Caco-2 (cell line): Measurements from ENCODE around the gene ZMYND8. TPM values are rescaled to one million over a fixed set of nuclear protein-coding genes. Genes with fewer than 3 reads are reported as not detected.

Experiments
- Bru-seq: library from RNA; stranded (reverse); fragments of 400-500 nt; gene quantifications from one replicate; lab custom pipeline; 2021; lab: Mats Ljungman, UMichigan
- BruChase-seq, 2 experiments: library from RNA; stranded (reverse); fragments of 400-500 nt; gene quantifications; one replicate each; lab custom pipeline; 2021; lab: Mats Ljungman, UMichigan
- BruUV-seq: library from RNA; stranded (reverse); fragments of 400-500 nt; replicated peaks from 2 replicates; lab custom pipeline; 2021; lab: Mats Ljungman, UMichigan
- CTCF ChIA-PET: fragments of 300-600 bp; sonication (Branson Sonifier 250); formaldehyde crosslinking; loops from one replicate; lab custom pipeline; 2022; ENCODE audit warnings: antibody characterized with exemption; lab: Charles Lee
- POLR2A ChIA-PET: fragments of 300-600 bp; sonication (Branson Sonifier 250); formaldehyde crosslinking; loops from one replicate; lab custom pipeline; 2022; ENCODE audit warnings: antibody characterized with exemption; lab: Charles Lee
- DNase-seq, 2 experiments: peaks; one replicate each; pipeline versions ENCODE4 v3.0.0 to v3.0.0-alpha.2; 2020 to 2022
- H3K27me3 ChIP-seq: replicated peaks from 2 replicates; pipeline ENCODE4 v1.6.0; 2011; ENCODE audit warnings: low read length; ENCODE audit not compliant: control insufficient read depth, insufficient read depth
- H3K36me3 ChIP-seq: 2 replicates; pipeline ENCODE4 v1.5.1; 2011; ENCODE audit warnings: low read length; ENCODE audit not compliant: control insufficient read depth, insufficient read depth
- H3K4me1 ChIP-seq: fragments of 250-450 bp; sonication (Bioruptor Pico); 2 replicates; pipeline ENCODE4 v1.5.1; 2020; ENCODE audit warnings: mild to moderate bottlenecking
- H3K4me3 ChIP-seq: 2 replicates; pipeline ENCODE4 v1.5.1; 2011; ENCODE audit warnings: low read depth, mild to moderate bottlenecking, control low read depth, low read length
- H3K9me3 ChIP-seq: fragments of 250-450 bp; sonication (Bioruptor Pico); 2 replicates; pipeline ENCODE4 v1.5.1; 2020; ENCODE audit warnings: mild to moderate bottlenecking, moderate library complexity
- H3K27ac Mint-ChIP-seq: one replicate; pipeline ENCODE4 v1.8.0; 2022; ENCODE audit warnings: mixed read lengths; ENCODE audit not compliant: unreplicated experiment
- H3K27me3 Mint-ChIP-seq: one replicate; pipeline ENCODE4 v1.8.0; 2022; ENCODE audit warnings: mixed read lengths; ENCODE audit not compliant: insufficient read depth, unreplicated experiment
- H3K36me3 Mint-ChIP-seq: one replicate; pipeline ENCODE4 v1.8.0; 2022; ENCODE audit warnings: mild to moderate bottlenecking, mixed read lengths; ENCODE audit not compliant: insufficient read depth, unreplicated experiment
- H3K4me1 Mint-ChIP-seq: one replicate; pipeline ENCODE4 v1.8.0; 2022; ENCODE audit warnings: low read depth, mixed read lengths; ENCODE audit not compliant: unreplicated experiment
- H3K4me3 Mint-ChIP-seq: one replicate; pipeline ENCODE4 v1.8.0; 2022; ENCODE audit warnings: mild to moderate bottlenecking, moderate library complexity, mixed read lengths; ENCODE audit not compliant: unreplicated experiment
- H3K9me3 Mint-ChIP-seq: one replicate; pipeline ENCODE4 v1.8.0; 2022; ENCODE audit warnings: mixed read lengths; ENCODE audit not compliant: unreplicated experiment
- intact Hi-C: fragments of 100-400 bp; cut with micrococcal nuclease; formaldehyde crosslinking; loops from one replicate; pipeline ENCODE4 v1.10.0; 2022; ENCODE audit not compliant: unreplicated experiment
- long read RNA-seq: library from polyadenylated mRNA; stranded (forward); transcript quantifications from one replicate; pipeline ENCODE4 v2.0.0, GENCODE V29; 2022
- total RNA-seq: library from RNA; stranded (reverse); gene quantifications from 2 replicates; pipeline ENCODE4 v1.2.3, GENCODE V29; 2022
- TF ChIP-seq, protein P1 (sequence below), 2 experiments: fragments of 200-600 bp in 1 of 2; IDR thresholded peaks; 1 replicate in 1 of 2; 2 replicates in 1 of 2; pipeline versions ENCODE4 v1.5.1 to v1.8.0; 2011 to 2022; ENCODE audit warnings: antibody characterized with exemption in 1 of 2, control low read depth in 1 of 2, inconsistent platforms in 1 of 2, low read depth in 1 of 2, low read length in 1 of 2, mild to moderate bottlenecking in 1 of 2, moderate library complexity in 1 of 2; ENCODE audit not compliant: insufficient read depth in 1 of 2, severe bottlenecking in 1 of 2, unreplicated experiment in 1 of 2

Gene ZMYND8
- total RNA-seq: 180 and 194 TPM in 2 replicates
- percentile 98 among the genes with signal in this experiment for Bru-seq, nascent RNA
- percentile 96 among the genes with signal in this experiment for BruChase-seq, experiment 1, labeled RNA remaining after a 2-hour chase
- BruChase-seq, experiment 2, labeled RNA remaining after a 6-hour chase: percentile 95 among the genes with signal in this experiment
- long read RNA-seq, full-length matches to known transcripts: 31 of 219 reads
- long read RNA-seq, partial matches to known transcripts: 104 of 219 reads
- long read RNA-seq, other reads (novel, unspliced or antisense): 84 of 219 reads

- CTCF ChIA-PET: interaction anchor here (0.5 to 10.2 kb wide), 22 partner anchors 10 to 1394 kb away, joined by 3 to 306 read pairs (median 5); partner anchors contain the start of gene NCOA3
Measured at GRCh38 chr20:47356526-47357295, at the start of gene ZMYND8. TSS of gene ZMYND8 (minus strand) at chr20:47356699. CDS start at chr20:47356670, 29 bp downstream.

GRCh38 chr20:47405775-47406325, 49.4 kb upstream of the ZMYND8 start:
- TF ChIP-seq, protein P1, sequence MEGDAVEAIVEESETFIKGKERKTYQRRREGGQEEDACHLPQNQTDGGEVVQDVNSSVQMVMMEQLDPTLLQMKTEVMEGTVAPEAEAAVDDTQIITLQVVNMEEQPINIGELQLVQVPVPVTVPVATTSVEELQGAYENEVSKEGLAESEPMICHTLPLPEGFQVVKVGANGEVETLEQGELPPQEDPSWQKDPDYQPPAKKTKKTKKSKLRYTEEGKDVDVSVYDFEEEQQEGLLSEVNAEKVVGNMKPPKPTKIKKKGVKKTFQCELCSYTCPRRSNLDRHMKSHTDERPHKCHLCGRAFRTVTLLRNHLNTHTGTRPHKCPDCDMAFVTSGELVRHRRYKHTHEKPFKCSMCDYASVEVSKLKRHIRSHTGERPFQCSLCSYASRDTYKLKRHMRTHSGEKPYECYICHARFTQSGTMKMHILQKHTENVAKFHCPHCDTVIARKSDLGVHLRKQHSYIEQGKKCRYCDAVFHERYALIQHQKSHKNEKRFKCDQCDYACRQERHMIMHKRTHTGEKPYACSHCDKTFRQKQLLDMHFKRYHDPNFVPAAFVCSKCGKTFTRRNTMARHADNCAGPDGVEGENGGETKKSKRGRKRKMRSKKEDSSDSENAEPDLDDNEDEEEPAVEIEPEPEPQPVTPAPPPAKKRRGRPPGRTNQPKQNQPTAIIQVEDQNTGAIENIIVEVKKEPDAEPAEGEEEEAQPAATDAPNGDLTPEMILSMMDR (IDR thresholded peaks at IDR 0.05; ENCODE audit: insufficient read depth in 1 of 2, low read depth in 1 of 2, low read length in 1 of 2, severe bottlenecking in 1 of 2, unreplicated experiment in 1 of 2): no peak
- Mint-ChIP-seq H3K27me3 (no peaks in the 10 kb centered on the region), H3K36me3 (no peaks in the 10 kb centered on the region), H3K9me3 (peaks cover 3% of the 10 kb centered on the region), H3K27ac (no peak overlapping the region), H3K4me3 (no peak overlapping the region), H3K4me1 (peaks cover under 1% of the 10 kb centered on the region)
- no peaks in the 10 kb centered on the region for H3K4me1 ChIP-seq
- ChIA-PET CTCF (interaction anchor here (0.7 kb wide), 1 partner anchor 22 kb away, joined by 3 read pairs; no protein-coding TSS in a partner anchor), POLR2A (no interaction called here)
- intact Hi-C loops: no loop called here
- 0 out of 2 replicates have a peak, but pooled peaks cover under 1% of the 10 kb centered on the region for H3K9me3 ChIP-seq
- H3K4me3 ChIP-seq: no peak overlapping the region
- H3K36me3 ChIP-seq: no peaks in the 10 kb centered on the region
- no TSS peak for BruUV-seq
- H3K27me3 ChIP-seq: no peaks in the 10 kb centered on the region
- no peak for DNase-seq

More at GRCh38 chr20:47356526-47357295, at the start of gene ZMYND8:
- no peaks in the 10 kb centered on the region for H3K9me3 ChIP-seq
- BruUV-seq: no TSS peak
- peak within 1 kb of the TSS; percentile 40 for H3K4me3 ChIP-seq
- intact Hi-C loops: loop anchor here (1.0 kb wide), 2 partner anchors 15 to 83 kb away; no protein-coding TSS in a partner anchor
- TF ChIP-seq, protein P1 (IDR thresholded peaks at IDR 0.05; ENCODE audit: insufficient read depth in 1 of 2, low read depth in 1 of 2, low read length in 1 of 2, severe bottlenecking in 1 of 2, unreplicated experiment in 1 of 2): no peak
- H3K36me3 ChIP-seq: peaks cover 2% of the 10 kb centered on the region; the same call in 1 of the 2 replicates
- H3K4me3 Mint-ChIP-seq: peak within 1 kb of the TSS; percentile 95
- peak; percentile 98 to 100 for DNase-seq
- H3K36me3 Mint-ChIP-seq: peaks cover 59% of the 10 kb centered on the region
- peaks cover 73% of the 10 kb centered on the region for H3K4me1 Mint-ChIP-seq
- no peaks in the 10 kb centered on the region for H3K27me3 Mint-ChIP-seq
- H3K27ac Mint-ChIP-seq: peak within 1 kb of the TSS; percentile 100
- H3K9me3 Mint-ChIP-seq: no peaks in the 10 kb centered on the region
- POLR2A ChIA-PET: interaction anchor here (0.5 to 7.8 kb wide), 34 partner anchors 8 to 1181 kb away, joined by 3 to 140 read pairs (median 7); partner anchors contain the start of gene NCOA3
- H3K27me3 ChIP-seq: no peaks in the 10 kb centered on the region
- peaks cover 68% of the 10 kb centered on the region for H3K4me1 ChIP-seq
